Stimulated activated CD4-positive, alpha-beta T cell treated with anti-CD3 and anti-CD28 coated beads, Interleukin-12 subunit alpha, Interleukin-12 subunit beta, amount 100 ng/mL, for 4 hours (primary cell): ENCODE data around the gene ADPGK.
"Not testable (repeated sequence)": the region's sequence is repeated elsewhere in the genome, so short reads cannot be mapped to it uniquely, and the experiment has no call there.

ENCODE experiments used
- DNase-seq: peaks from one replicate; pipeline ENCODE4 v3.0.0-alpha.2; 2020

The ADPGK gene

GRCh38 chr15:72783640-72784455 is at the start of gene ADPGK:
Gene ADPGK, minus strand, starts transcription at chr15:72783758. Its CDS starts 67 bp downstream, at chr15:72783691.
- peak; percentile 91 for DNase-seq

- DNase-seq = no peak
These were observed 43.7 kb upstream of the ADPGK start for GRCh38 chr15:72827226-72827625.

- no peak for DNase-seq
These were observed 43.1 kb upstream of the ADPGK start for GRCh38 chr15:72826611-72827010.

- DNase-seq = no peak
These were observed 42.3 kb upstream of the ADPGK start for GRCh38 chr15:72825829-72826228.

GRCh38 chr15:72824781-72825180 is 41.2 kb upstream of the ADPGK start:
- no peak for DNase-seq

GRCh38 chr15:72824112-72824511 is 40.6 kb upstream of the ADPGK start:
- DNase-seq = no peak

- DNase-seq = no peak
These were observed 36.7 kb upstream of the ADPGK start for GRCh38 chr15:72820278-72820677.

GRCh38 chr15:72818632-72819031 is 35.1 kb upstream of the ADPGK start:
- DNase-seq = no peak

GRCh38 chr15:72813345-72814004 is 29.9 kb upstream of the ADPGK start:
- no peak for DNase-seq

- no peak for DNase-seq
These were observed 25.8 kb upstream of the ADPGK start for GRCh38 chr15:72809329-72809728.

- DNase-seq = not testable (repeated sequence)
These were observed 23.8 kb upstream of the ADPGK start for GRCh38 chr15:72807346-72807745.

- DNase-seq = no peak
These were observed 19.4 kb upstream of the ADPGK start for GRCh38 chr15:72803006-72803405.

GRCh38 chr15:72801590-72802325 is 18.2 kb upstream of the ADPGK start:
- DNase-seq = no peak

GRCh38 chr15:72800833-72801481 is 17.4 kb upstream of the ADPGK start:
- no peak for DNase-seq

GRCh38 chr15:72797834-72798233 is 14.3 kb upstream of the ADPGK start:
- DNase-seq = no peak

GRCh38 chr15:72797338-72797689 is 13.8 kb upstream of the ADPGK start:
- no peak for DNase-seq

GRCh38 chr15:72796515-72797337 is 13.2 kb upstream of the ADPGK start:
- peak; percentile 36 for DNase-seq

- no peak for DNase-seq
These were observed 12.6 kb upstream of the ADPGK start for GRCh38 chr15:72796210-72796514.

GRCh38 chr15:72793766-72794660 is 10.5 kb upstream of the ADPGK start:
- DNase-seq = no peak

GRCh38 chr15:72792431-72792830 is 8.9 kb upstream of the ADPGK start:
- DNase-seq = no peak

GRCh38 chr15:72790302-72790910 is 6.8 kb upstream of the ADPGK start:
- DNase-seq = no peak
